ENCODE measurements around the gene NCOA7.

NCOA7 gene

GRCh38 chr6:125828476-125829039 lies 37.8 kb downstream of the NCOA7 start:
- no peak for TF ChIP-seq CTCF (IDR thresholded peaks at IDR 0.05; ENCODE audit: insufficient read depth, low read length, poor library complexity, severe bottlenecking)
- no peaks in the 10 kb centered on the region for H3K27me3 ChIP-seq (replicated peaks; ENCODE audit: control insufficient read depth, insufficient read depth, low read length)
- H3K4me3 ChIP-seq (replicated peaks; ENCODE audit: low read depth, low read length) = no peak overlapping the region
- no peaks in the 10 kb centered on the region for H3K36me3 ChIP-seq (ENCODE audit: control insufficient read depth, insufficient read depth, low read length)
- DNase-seq (ENCODE audit: extremely low read depth, insufficient read length) = no peak

GRCh38 chr6:125829433-125829832 lies 38.7 kb downstream of the NCOA7 start:
- no peak for DNase-seq (ENCODE audit: extremely low read depth, insufficient read length)
- Histone ChIP-seq H3K36me3 (ENCODE audit: control insufficient read depth, insufficient read depth, low read length) (no peaks in the 10 kb centered on the region), H3K27me3 (replicated peaks; ENCODE audit: control insufficient read depth, insufficient read depth, low read length) (no peaks in the 10 kb centered on the region), H3K4me3 (replicated peaks; ENCODE audit: low read depth, low read length) (no peak overlapping the region)
- TF ChIP-seq CTCF (IDR thresholded peaks at IDR 0.05; ENCODE audit: insufficient read depth, low read length, poor library complexity, severe bottlenecking) = no peak

- TF ChIP-seq CTCF (IDR thresholded peaks at IDR 0.05; ENCODE audit: insufficient read depth, low read length, poor library complexity, severe bottlenecking) = no peak
- no peak for DNase-seq (ENCODE audit: extremely low read depth, insufficient read length)
- H3K4me3 ChIP-seq (replicated peaks; ENCODE audit: low read depth, low read length) = no peak overlapping the region
- no peaks in the 10 kb centered on the region for H3K27me3 ChIP-seq (replicated peaks; ENCODE audit: control insufficient read depth, insufficient read depth, low read length)
- no peaks in the 10 kb centered on the region for H3K36me3 ChIP-seq (ENCODE audit: control insufficient read depth, insufficient read depth, low read length)
Observed at GRCh38 chr6:125831659-125832058, 40.9 kb downstream of the NCOA7 start.

GRCh38 chr6:125832391-125833117 lies 41.8 kb downstream of the NCOA7 start:
- no peaks in the 10 kb centered on the region for H3K36me3 ChIP-seq (ENCODE audit: control insufficient read depth, insufficient read depth, low read length)
- no peak for TF ChIP-seq CTCF (IDR thresholded peaks at IDR 0.05; ENCODE audit: insufficient read depth, low read length, poor library complexity, severe bottlenecking)
- no peak overlapping the region for H3K4me3 ChIP-seq (replicated peaks; ENCODE audit: low read depth, low read length)
- H3K27me3 ChIP-seq (replicated peaks; ENCODE audit: control insufficient read depth, insufficient read depth, low read length) = no peaks in the 10 kb centered on the region
- no peak for DNase-seq (ENCODE audit: extremely low read depth, insufficient read length)

GRCh38 chr6:125834348-125834747 lies 43.6 kb downstream of the NCOA7 start:
- H3K4me3 ChIP-seq (replicated peaks; ENCODE audit: low read depth, low read length) = no peak overlapping the region
- H3K36me3 ChIP-seq (ENCODE audit: control insufficient read depth, insufficient read depth, low read length) = no peaks in the 10 kb centered on the region
- H3K27me3 ChIP-seq (replicated peaks; ENCODE audit: control insufficient read depth, insufficient read depth, low read length) = no peaks in the 10 kb centered on the region
- no peak for DNase-seq (ENCODE audit: extremely low read depth, insufficient read length)
- no peak for TF ChIP-seq CTCF (IDR thresholded peaks at IDR 0.05; ENCODE audit: insufficient read depth, low read length, poor library complexity, severe bottlenecking)
